K562 (cell line): Measurements from ENCODE around the gene GIGYF2. TPM values are rescaled to one million over a fixed set of nuclear protein-coding genes. Genes with fewer than 3 reads are reported as not detected.

Experiments used
- ATAC-seq: fragments of 200-7000 bp; cut with Tn5 transposase; 3 replicates; pipeline ENCODE4 v1.9.1; 2020; ENCODE audit warnings: moderate library complexity
- BruUV-seq: library from RNA; stranded (reverse); fragments of 400-500 nt; replicated peaks from 2 replicates; lab custom pipeline; 2021; lab: Mats Ljungman, UMichigan
- CTCF ChIA-PET: fragments of 300-600 bp; formaldehyde crosslinking; extraction: SDS; loops from one replicate; lab custom pipeline; 2021; ENCODE audit warnings: low intra/inter-chr PET ratio; lab: Yijun Ruan, JAX
- POLR2A ChIA-PET: fragments of 300-600, 350-650 bp; sonication (Branson Sonifier 250); formaldehyde crosslinking; extraction: SDS; loops from one replicate; lab custom pipeline; 2021; ENCODE audit warnings: antibody characterized with exemption, inconsistent platforms; lab: Yijun Ruan, JAX
- DNase-seq, 4 experiments: peaks; one replicate each; pipeline versions ENCODE4 v3.0.0 to v3.0.0-alpha.2; 2011 to 2018; ENCODE audit warnings: low spot score in 3 of 4, mixed read lengths in 3 of 4; ENCODE audit errors: extremely low read depth in 1 of 4
- FAIRE-seq: peaks from 2 replicates; lab custom pipeline; 2011; peaks lifted over from hg19 to GRCh38; lab: Jason Lieb, UNC
- H2AFZ ChIP-seq: 2 replicates; pipeline ENCODE4 v1.6.0; 2011; ENCODE audit warnings: low read depth, low read length, control low read depth, inconsistent platforms
- H3K27ac ChIP-seq: fragments of 200-600 bp; 3 replicates; pipeline ENCODE4 v1.8.0; 2011; ENCODE audit warnings: low read depth, mild to moderate bottlenecking, control low read depth, inconsistent platforms, low read length, moderate library complexity, mixed read lengths; ENCODE audit errors: extremely low read depth
- H3K27me3 ChIP-seq, 2 experiments: fragments of 300-600 bp in 1 of 2; 2 replicates in 1 of 2; 3 replicates in 1 of 2; pipeline versions ENCODE4 v1.6.0 to v1.8.0; 2011; ENCODE audit warnings: inconsistent platforms in 2 of 2, low read length in 2 of 2, mild to moderate bottlenecking in 1 of 2, mixed read lengths in 1 of 2, moderate library complexity in 1 of 2; ENCODE audit not compliant: control insufficient read depth in 2 of 2, insufficient read depth in 2 of 2
- H3K36me3 ChIP-seq: fragments of 300-600 bp; 3 replicates; pipeline ENCODE4 v1.8.0; 2011; ENCODE audit warnings: mild to moderate bottlenecking, low read length, inconsistent platforms; ENCODE audit not compliant: control insufficient read depth, insufficient read depth
- H3K4me1 ChIP-seq, 2 experiments: fragments of 200-600 bp in 1 of 2; replicated peaks in 1 of 2; 2 replicates in 1 of 2; 3 replicates in 1 of 2; pipeline versions ENCODE4 v1.5.1 to v1.8.0; 2011; ENCODE audit warnings: inconsistent platforms in 2 of 2, low read length in 2 of 2, mild to moderate bottlenecking in 1 of 2, mixed read lengths in 1 of 2, moderate library complexity in 1 of 2; ENCODE audit not compliant: control insufficient read depth in 2 of 2, insufficient read depth in 2 of 2
- H3K4me2 ChIP-seq: 2 replicates; pipeline ENCODE4 v1.6.1; 2011; ENCODE audit warnings: low read length, control low read depth, inconsistent platforms, mixed read lengths; ENCODE audit not compliant: insufficient read depth
- H3K4me3 ChIP-seq: fragments of 200-600 bp; sonication (generic), shearing (Covaris generic); 2 replicates; pipeline ENCODE4 v1.5.1; 2016; ENCODE audit warnings: control low read depth, inconsistent platforms
- H3K79me2 ChIP-seq: fragments of 200-600 bp; 3 replicates; pipeline ENCODE4 v1.8.0; 2011; ENCODE audit warnings: low read length, inconsistent platforms; ENCODE audit not compliant: control insufficient read depth, insufficient read depth
- H3K9ac ChIP-seq, 2 experiments: 2 replicates each; pipeline versions ENCODE4 v1.6.0 to v1.6.1; 2011; ENCODE audit warnings: low read depth in 2 of 2, low read length in 2 of 2, control low read depth in 1 of 2, inconsistent platforms in 1 of 2, mild to moderate bottlenecking in 1 of 2, mixed read lengths in 1 of 2; ENCODE audit not compliant: insufficient read depth in 1 of 2
- H3K9me1 ChIP-seq: one replicate; pipeline ENCODE4 v1.6.0; 2011; ENCODE audit warnings: inconsistent platforms, mild to moderate bottlenecking, low read length, moderate library complexity; ENCODE audit not compliant: control insufficient read depth, insufficient read depth
- H3K9me3 ChIP-seq: replicated peaks from 2 replicates; pipeline ENCODE4 v1.5.1; 2011; ENCODE audit warnings: low read depth, low read length, inconsistent platforms; ENCODE audit not compliant: control insufficient read depth, insufficient read depth
- H4K20me1 ChIP-seq: replicated peaks from 2 replicates; pipeline ENCODE4 v1.6.1; 2011; ENCODE audit warnings: low read length, inconsistent platforms, mixed read lengths; ENCODE audit not compliant: control insufficient read depth, insufficient read depth
- CC2D1A ChIP-seq: fragments of 450-650 bp; IDR thresholded peaks from 2 replicates; pipeline ENCODE4 v1.6.1; 2017; ENCODE audit warnings: mild to moderate bottlenecking
- CSDE1 ChIP-seq, 2 experiments: fragments of 450-650 bp; IDR thresholded peaks; 2 replicates each; pipeline ENCODE4 v1.6.1; 2016; ENCODE audit warnings: mild to moderate bottlenecking in 1 of 2
- GABPB2 ChIP-seq: fragments of 250-450 bp; sonication (Bioruptor Pico); conservative IDR thresholded peaks from 2 replicates; pipeline ENCODE4 v1.5.1; 2021; ENCODE audit warnings: mild to moderate bottlenecking
- HIVEP1 ChIP-seq: fragments of 250-450 bp; sonication (Bioruptor Pico); IDR thresholded peaks from 2 replicates; pipeline ENCODE4 v1.4.0; 2020; ENCODE audit warnings: mild to moderate bottlenecking
- MEIS2 ChIP-seq: fragments of 450-650 bp; IDR thresholded peaks from 2 replicates; pipeline ENCODE4 v1.6.1; 2014; ENCODE audit warnings: mild to moderate bottlenecking; ENCODE audit not compliant: partially characterized antibody
- MGA ChIP-seq: fragments of 450-650 bp; IDR thresholded peaks from 2 replicates; pipeline ENCODE4 v1.6.1; 2016; ENCODE audit warnings: mild to moderate bottlenecking, moderate library complexity
- MXI1 ChIP-seq: IDR thresholded peaks from 2 replicates; pipeline ENCODE4 v1.6.1; 2011; ENCODE audit warnings: low read depth, mild to moderate bottlenecking, improper control_type of control experiment, low read length
- MYNN ChIP-seq, 2 experiments: sonication (generic); formaldehyde crosslinking in 1 of 2; IDR thresholded peaks; 2 replicates each; pipeline versions ENCODE4 v1.5.0 to v1.6.1; 2016 to 2020; ENCODE audit warnings: antibody characterized with exemption in 1 of 2, missing genetic modification reagents in 1 of 2
- NFIC ChIP-seq: fragments of 450-650 bp; IDR thresholded peaks from 2 replicates; pipeline ENCODE4 v1.6.1; 2017; ENCODE audit warnings: mild to moderate bottlenecking, inconsistent platforms
- NRF1 ChIP-seq, 2 experiments: fragments of 450-650 bp; IDR thresholded peaks in 1 of 2; conservative IDR thresholded peaks in 1 of 2; 2 replicates each; pipeline ENCODE4 v1.6.1; 2014; ENCODE audit warnings: mild to moderate bottlenecking in 2 of 2
- STAT5B ChIP-seq: fragments of 250-450 bp; sonication (Bioruptor Pico); IDR thresholded peaks from 2 replicates; pipeline ENCODE4 v1.8.0; 2021; ENCODE audit warnings: mild to moderate bottlenecking, inconsistent platforms
- WGBS: fragments of 100-300 bp; shearing (Covaris generic); methylation state at CpG from one replicate; pipeline ENCODE4 v1.1.6; 2016; ENCODE audit warnings: low coverage, mixed read lengths; ENCODE audit not compliant: insufficient coverage; ENCODE audit errors: missing lambda C conversion rate; 5-methylcytosine and 5-hydroxymethylcytosine counted together
- in situ Hi-C: fragments of 300-500 bp; cut with MboI; formaldehyde crosslinking; loops from 4 replicates; pipeline ENCODE4 v1.15.0; 2018; ENCODE audit warnings: inconsistent platforms, mixed read lengths
- intact Hi-C: fragments of 100-400 bp; cut with micrococcal nuclease; formaldehyde crosslinking; loops from 2 replicates; pipeline ENCODE4 v1.14.2; 2022
- polyA plus RNA-seq, 8 experiments: library from polyadenylated mRNA; depleted of rRNA in 4 of 8; stranded (reverse) in 5 of 8; unstranded in 3 of 8; fragments of >200 nt; fragmentation: Nextera tagmentation in 2 of 8; fragmentation: Illumina TruSeq in 1 of 8; extraction: Ambion mirVana in 2 of 8; extraction: Trizol in 1 of 8; gene quantifications; 2 replicates each; pipeline versions ENCODE4 v1.2.1 to v1.2.3, GENCODE V29; 2011 to 2014; ENCODE audit warnings: inconsistent platforms in 1 of 8, missing spikeins in 1 of 8
- total RNA-seq, 7 experiments: library from RNA; depleted of rRNA in 6 of 7; stranded (reverse); fragments of >200 nt in 6 of 7; fragmentation: Illumina TruSeq in 2 of 7; extraction: Trizol in 2 of 7; gene quantifications; 2 replicates each; pipeline versions ENCODE4 v1.2.1 to v1.2.3, GENCODE V29; 2011 to 2021; ENCODE audit warnings: low replicate concordance in 1 of 7

GIGYF2 gene
- total and polyA plus RNA-seq, 9 of the 15 experiments (the other 6 are each of a cell fraction or from before 2014, with no cell fraction given), result 12.7 to 52.7 (median 34.9) TPM

- H3K79me2 ChIP-seq, result no peaks in the 10 kb centered on the region
- no TSS peak for BruUV-seq
- H3K4me1 ChIP-seq, result peaks cover 0 to 6% of the 10 kb centered on the region in 2 experiments; a peak in 2 of 5 replicates
- H3K4me3 ChIP-seq, result no peak overlapping the region
- DNase-seq (no peak), FAIRE-seq (no peak), ATAC-seq (no peak)
- 35% methylated on average over 24 of the region's 43 CpGs for WGBS
- H3K9me1 ChIP-seq, result no peaks in the 10 kb centered on the region
- intact Hi-C loops (no loop called here), in situ Hi-C loops (no loop called here)
- no peak overlapping the region for H3K4me2 ChIP-seq
- H3K27ac ChIP-seq, result no peak overlapping the region
- CTCF ChIA-PET, result no interaction called here
- POLR2A ChIA-PET, result interaction anchor here (0.7 kb wide), 1 partner anchor 251 kb away, joined by 3 read pairs; no protein-coding TSS in a partner anchor
- peaks cover 0 to 26% of the 10 kb centered on the region in 2 experiments; a peak in 2 of 5 replicates for H3K27me3 ChIP-seq
- no peaks in the 10 kb centered on the region for H3K9me3 ChIP-seq
- no peak overlapping the region for H2AFZ ChIP-seq
- no peaks in the 10 kb centered on the region for H3K36me3 ChIP-seq
- no peaks in the 10 kb centered on the region for H4K20me1 ChIP-seq
- no peak overlapping the region; a peak in 1 of 4 replicates for H3K9ac ChIP-seq
- TF ChIP-seq MGA, result no peak
- TF ChIP-seq HIVEP1, result no peak
- TF ChIP-seq MXI1, result no peak
- no peak for TF ChIP-seq STAT5B (CRISPR knock-in tag)
- TF ChIP-seq NFIC, result no peak
- TF ChIP-seq GABPB2 (CRISPR knock-in tag), result no peak
- no peak for TF ChIP-seq MYNN (IDR thresholded peaks at IDR 0.05)
- no peak for TF ChIP-seq MYNN (CRISPR knock-in tag; IDR thresholded peaks at IDR 0.05)
- no peak for TF ChIP-seq CC2D1A
- no peak for TF ChIP-seq CSDE1 (IDR thresholded peaks at IDR 0.05)
- TF ChIP-seq NRF1 (conservative IDR thresholded peaks at IDR 0.05 in 1 of 2, IDR thresholded peaks at IDR 0.05 in 1 of 2), result no peak
- TF ChIP-seq MEIS2, result no peak
These were observed 203.9 kb downstream of the GIGYF2 start for GRCh38 chr2:232900811-232901735.
